ENCODE results near the gene GTF2H2.
"Not testable (repeated sequence)": the region's sequence is repeated elsewhere in the genome, so short reads cannot be mapped to it uniquely, and the experiment has no call there.

GTF2H2 gene

DNA sequence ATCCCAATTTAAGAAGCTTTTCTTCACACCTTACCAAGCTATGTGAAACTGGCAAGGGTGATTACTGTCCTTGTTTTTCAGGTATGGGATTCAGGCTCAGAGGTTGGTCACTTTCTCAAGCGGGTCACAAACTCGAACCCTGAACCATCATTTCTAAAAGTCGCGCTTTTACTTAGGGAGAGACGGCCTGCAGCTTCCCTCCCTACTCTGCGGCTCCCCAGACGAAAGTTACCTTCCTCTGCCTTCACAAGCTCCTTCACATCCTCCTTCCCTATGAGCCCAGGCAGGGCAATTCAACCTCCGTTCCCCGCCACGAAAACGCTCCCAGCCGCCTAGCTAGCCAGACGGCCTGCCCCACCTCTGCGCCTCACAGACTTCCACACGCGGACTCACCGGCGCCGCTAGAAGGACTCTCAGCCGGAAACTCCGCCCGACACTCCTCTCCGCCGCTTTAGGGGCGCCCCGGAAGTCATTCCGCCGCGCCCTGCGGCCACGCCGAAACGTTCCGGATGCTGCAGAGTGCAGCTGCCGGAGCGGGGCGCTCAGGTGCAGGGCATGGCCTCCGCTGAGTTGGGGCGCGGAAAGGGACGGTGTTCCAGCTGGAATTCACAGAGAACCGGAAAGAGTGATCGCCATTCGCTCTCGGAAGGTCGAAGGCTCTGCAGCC is at the start of gene GTF2H2:
Gene GTF2H2, minus strand, starts transcription at position 415 of the 667 bp plus-strand sequence. CDS start 4,913 bp downstream, outside the sequence.
- not testable (repeated sequence) for DNase-seq (ENCODE audit: low read depth in 2 of 2)

- not testable (repeated sequence) for DNase-seq (ENCODE audit: low read depth in 2 of 2)
Measured at GRCh38 chr5:71109730-71110275, 42.3 kb upstream of the GTF2H2 start.

DNA sequence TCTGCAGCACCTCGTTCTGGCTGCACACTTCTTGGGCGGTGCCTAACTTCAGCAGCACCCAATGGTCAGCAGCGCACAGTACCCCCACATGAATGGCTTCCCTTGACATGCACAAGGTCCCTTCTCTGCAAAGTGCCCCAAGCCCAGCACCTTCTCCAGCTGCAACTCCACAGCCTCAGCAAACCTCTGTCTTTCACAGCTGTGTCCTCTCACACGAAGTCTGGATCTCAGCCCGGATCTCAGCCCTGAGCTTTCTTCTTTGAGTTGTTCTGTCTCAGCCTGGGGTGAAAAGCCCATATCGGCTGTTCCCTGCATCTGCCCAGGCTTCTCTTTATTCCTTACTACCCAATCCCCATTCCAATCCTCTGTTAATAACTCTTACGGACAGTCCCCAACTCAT is 32.5 kb upstream of the GTF2H2 start:
- not testable (repeated sequence) for DNase-seq (ENCODE audit: low read depth in 2 of 2)

DNA sequence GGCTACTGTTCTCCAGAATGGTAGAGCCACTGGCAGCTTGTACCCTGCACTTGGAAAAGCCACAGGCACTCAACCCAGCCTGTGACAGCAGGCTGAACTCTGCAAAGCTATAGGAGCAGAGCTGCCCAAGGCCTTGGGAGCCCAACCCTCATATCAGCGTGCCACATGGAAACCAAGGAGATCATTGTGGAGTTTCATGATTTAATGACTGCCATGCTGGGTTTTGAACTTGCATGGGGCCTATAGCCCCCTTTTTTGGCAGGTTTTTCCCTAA is 30.4 kb upstream of the GTF2H2 start:
- not testable (repeated sequence) for DNase-seq (ENCODE audit: low read depth in 2 of 2)

- not testable (repeated sequence) for DNase-seq (ENCODE audit: low read depth in 2 of 2)
Measured at GRCh38 chr5:71097173-71097929, 29.9 kb upstream of the GTF2H2 start.

GRCh38 chr5:71089773-71090172 is 22.3 kb upstream of the GTF2H2 start:
- not testable (repeated sequence) for DNase-seq (ENCODE audit: low read depth in 2 of 2)

DNA sequence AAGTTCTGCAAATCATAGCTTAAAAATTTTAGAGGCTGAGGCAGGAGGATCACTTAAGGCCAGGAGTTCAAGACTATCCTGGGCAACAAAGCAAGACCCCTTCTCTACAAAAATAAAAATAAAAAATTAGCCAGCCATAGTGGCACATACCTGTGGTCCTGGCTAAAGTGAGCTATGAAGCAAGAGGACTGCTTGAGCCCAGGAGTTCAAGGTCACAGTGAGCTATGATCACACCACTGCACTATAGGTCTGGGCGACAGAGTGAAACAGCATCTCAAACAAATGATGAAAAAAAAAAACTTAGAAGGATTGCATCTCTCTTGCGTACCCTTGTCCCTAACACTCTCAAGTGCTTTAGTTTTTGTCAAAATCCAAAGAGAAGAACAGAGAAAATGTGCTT is 21.3 kb upstream of the GTF2H2 start:
- DNase-seq (ENCODE audit: low read depth in 2 of 2): not testable (repeated sequence)

DNA sequence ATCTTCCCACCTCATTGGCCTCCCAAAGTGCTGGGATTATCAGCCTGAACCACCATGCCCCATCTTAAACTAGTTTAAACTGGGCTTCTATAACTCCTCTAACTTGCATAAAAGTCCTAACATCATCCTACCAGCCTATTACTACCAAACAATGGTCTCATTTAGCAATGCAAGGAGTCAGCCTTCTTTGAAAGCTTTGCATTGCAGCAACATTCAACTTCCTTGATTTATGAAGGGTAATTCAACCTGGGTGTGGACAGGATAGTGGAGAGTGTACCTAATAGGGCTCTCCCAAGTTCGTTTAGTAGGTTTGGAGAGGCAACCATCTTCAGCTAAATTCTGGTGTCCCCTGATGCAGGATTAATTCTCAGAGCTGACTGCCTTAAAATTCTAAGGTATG is 18.7 kb upstream of the GTF2H2 start:
- not testable (repeated sequence) for DNase-seq (ENCODE audit: low read depth in 2 of 2)

DNA sequence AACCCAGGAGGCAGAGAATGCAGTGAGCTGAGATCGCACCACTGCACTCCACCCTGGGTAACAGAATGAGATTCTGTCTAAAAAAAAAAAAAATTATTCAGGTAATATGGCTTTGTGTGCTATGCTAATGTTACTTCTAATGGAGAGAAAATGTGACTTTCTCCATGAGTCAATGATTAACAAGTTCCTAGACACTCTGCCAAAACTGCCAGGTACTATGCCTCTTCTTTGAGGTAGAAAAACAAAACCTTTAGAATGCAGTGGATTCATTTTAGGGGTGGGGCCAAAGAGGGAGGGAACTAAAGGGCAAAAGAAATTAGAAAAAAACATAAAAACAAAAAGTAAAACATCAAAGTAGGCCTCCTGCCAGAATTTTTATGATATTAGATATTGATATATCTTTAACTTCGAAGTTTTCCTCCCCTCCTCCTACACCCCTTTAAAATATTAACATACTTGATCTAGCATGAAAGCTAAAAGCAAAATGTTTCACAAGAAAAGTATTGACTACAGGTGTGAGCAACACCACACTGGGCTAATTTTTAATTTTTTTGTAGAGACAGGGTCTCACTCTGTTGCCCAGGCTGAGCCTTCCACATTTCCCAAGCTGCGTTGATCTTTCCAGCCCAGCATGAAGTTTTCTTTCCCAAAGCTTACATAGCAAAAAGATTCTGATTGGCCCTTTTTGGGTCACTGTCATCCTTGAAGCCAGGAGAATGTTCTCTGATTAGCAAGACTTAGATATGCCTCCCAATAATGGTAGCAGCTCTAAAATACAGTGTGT is 17.0 kb upstream of the GTF2H2 start:
- not testable (repeated sequence) for DNase-seq (ENCODE audit: low read depth in 2 of 2)

DNA sequence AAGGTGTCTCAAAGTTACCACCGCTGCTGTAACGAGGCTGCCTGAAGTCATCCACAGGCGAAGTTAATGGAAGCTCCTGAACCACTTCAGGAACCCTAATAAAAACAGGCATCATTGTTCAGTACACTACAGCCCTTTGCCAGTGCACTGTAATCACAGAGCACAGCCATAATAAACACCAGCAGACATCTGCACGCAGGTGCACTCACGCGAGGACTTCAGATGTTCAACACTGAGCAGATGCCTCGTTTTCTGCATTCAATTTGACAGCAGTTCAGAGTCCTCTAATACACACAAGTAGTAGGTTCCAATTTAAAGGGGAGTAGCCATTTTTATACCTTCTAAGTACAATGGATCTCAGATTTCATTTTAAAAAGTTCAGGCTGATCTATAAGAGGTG is 15.4 kb upstream of the GTF2H2 start:
- not testable (repeated sequence) for DNase-seq (ENCODE audit: low read depth in 2 of 2)

DNA sequence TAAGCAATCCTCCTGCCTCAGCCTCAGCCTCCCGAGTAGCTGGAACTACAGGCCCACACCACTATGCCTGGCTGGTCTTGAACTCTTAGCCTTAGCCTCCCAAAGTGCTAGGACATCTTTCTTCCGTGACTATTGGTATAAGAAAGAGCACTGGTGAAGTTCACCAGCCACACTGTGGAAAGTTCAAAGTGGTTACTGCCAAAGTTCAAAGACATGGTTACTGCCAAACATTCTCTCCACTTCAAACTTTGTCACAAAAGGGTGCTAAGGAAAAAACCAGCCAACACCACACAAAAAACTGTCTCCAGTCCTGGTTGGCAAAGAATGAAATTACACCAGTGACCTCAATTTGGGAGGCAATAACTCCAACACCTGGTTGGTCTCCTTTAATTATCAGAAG is 14.9 kb upstream of the GTF2H2 start:
- DNase-seq (ENCODE audit: low read depth in 2 of 2): not testable (repeated sequence)

DNA sequence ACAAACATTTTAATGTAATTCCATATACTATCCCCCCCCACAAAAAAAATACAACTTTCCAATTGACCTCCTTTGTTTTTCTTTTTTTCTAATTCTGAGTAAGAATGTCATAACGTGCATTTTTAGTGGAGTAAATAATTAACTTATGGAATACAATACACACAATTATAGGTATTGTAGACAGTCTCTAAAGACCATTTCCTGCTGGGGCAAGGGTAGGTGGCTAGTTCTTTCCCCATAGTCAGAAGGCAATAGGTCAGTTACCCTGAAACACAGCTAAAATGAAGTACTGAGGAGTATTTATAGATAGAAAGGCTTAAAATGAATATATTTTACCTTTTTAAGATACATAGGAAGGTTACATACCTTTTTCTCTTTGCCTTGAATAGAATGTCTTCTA is 6.2 kb downstream of the GTF2H2 start:
- not testable (repeated sequence) for DNase-seq (ENCODE audit: low read depth in 2 of 2)

GRCh38 chr5:71059426-71059825 is 8.1 kb downstream of the GTF2H2 start:
- not testable (repeated sequence) for DNase-seq (ENCODE audit: low read depth in 2 of 2)

GRCh38 chr5:71044808-71045207 is 22.7 kb downstream of the GTF2H2 start:
- not testable (repeated sequence) for DNase-seq (ENCODE audit: low read depth in 2 of 2)

DNA sequence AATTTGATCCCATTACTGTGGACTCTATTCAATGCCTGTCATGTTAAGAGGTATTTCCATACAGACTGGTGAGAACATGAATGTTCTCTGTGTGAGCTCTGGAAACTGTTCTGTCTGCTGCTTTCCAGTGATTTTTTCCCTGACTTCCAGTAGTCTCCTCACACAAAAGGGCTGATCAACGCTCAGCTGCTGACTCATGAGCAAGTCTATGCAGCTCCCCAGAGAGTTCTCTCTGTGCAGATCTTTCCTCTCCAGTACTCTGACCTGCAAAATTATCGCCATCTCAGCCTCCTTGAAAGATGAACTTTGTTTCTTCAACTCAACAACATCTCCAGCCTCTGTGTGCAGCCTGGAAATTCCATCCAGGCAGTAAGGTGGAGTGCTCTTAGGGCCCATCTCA is 23.3 kb downstream of the GTF2H2 start:
- DNase-seq (ENCODE audit: low read depth in 2 of 2): not testable (repeated sequence)

GRCh38 chr5:71031046-71031776 is 36.3 kb downstream of the GTF2H2 start:
- DNase-seq (ENCODE audit: low read depth in 2 of 2): not testable (repeated sequence)

GRCh38 chr5:71025289-71025953 is 42.1 kb downstream of the GTF2H2 start, which contains the start of gene NAIP:
NAIP (minus strand) TSS chr5:71025339; CDS start chr5:71012915, 12,424 bp downstream.
- DNase-seq (ENCODE audit: low read depth in 2 of 2): not testable (repeated sequence)

DNA sequence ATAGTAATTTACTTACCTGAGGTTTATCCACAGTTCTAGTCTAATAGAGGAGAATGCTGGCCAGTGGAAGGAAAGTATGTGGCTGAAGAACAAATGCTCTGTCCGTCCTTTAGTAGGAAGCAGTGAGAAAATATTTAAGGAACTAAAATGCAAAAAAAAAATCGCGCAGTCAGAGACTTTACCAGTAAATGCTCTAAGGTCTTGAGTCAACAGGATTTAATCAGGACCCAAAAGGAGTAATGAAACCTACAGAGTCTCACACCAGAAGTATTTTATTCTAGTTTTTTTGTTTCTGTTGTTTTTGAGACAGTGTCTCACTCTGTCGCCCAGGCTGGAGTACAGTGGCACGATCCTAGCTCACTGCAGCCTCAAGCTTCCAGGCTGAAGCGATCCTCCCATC is 46.8 kb downstream of the GTF2H2 start:
- not testable (repeated sequence) for DNase-seq (ENCODE audit: low read depth in 2 of 2)

- DNase-seq (ENCODE audit: low read depth in 2 of 2): not testable (repeated sequence)
Measured at GRCh38 chr5:71018376-71019005, 49.0 kb downstream of the GTF2H2 start.

- DNase-seq (ENCODE audit: low read depth in 2 of 2): no peak
Measured at GRCh38 chr5:71014176-71014575, 53.3 kb downstream of the GTF2H2 start.

Data from stimulated activated CD8-positive, alpha-beta memory T cell treated with anti-CD3 and anti-CD28 coated beads, Interleukin-7, amount 100 ng/mL, for 4 hours (primary cell).